A549 (cell line): ENCODE results near the gene SLC2A10.

ENCODE experiments used
- BHLHE40 ChIP-seq: IDR thresholded peaks from 2 replicates; pipeline ENCODE4 v1.6.1; 2012; ENCODE audit warnings: low read depth, low read length, inconsistent platforms
- CTCF ChIP-seq: fragments of >200 bp; sonication (Bioruptor Twin); formaldehyde crosslinking; IDR thresholded peaks from 3 replicates; pipeline ENCODE4 v1.5.1; 2016
- EP300 ChIP-seq, 2 experiments: fragments of >200 bp; sonication (Bioruptor Twin); formaldehyde crosslinking; IDR thresholded peaks; 2 replicates in 1 of 2; 3 replicates in 1 of 2; pipeline ENCODE4 v1.6.1; 2016 to 2017
- NR3C1 ChIP-seq: fragments of >200 bp; sonication (Bioruptor Twin); formaldehyde crosslinking; IDR thresholded peaks from 3 replicates; pipeline ENCODE4 v1.6.1; 2017
- PHF8 ChIP-seq: fragments of 200-600 bp; sonication (generic); IDR thresholded peaks from 2 replicates; pipeline ENCODE4 v1.6.1; 2016; ENCODE audit warnings: low read depth, mild to moderate bottlenecking, antibody characterized with exemption, moderate library complexity, borderline replicate concordance
- POLR2A ChIP-seq: IDR thresholded peaks from 2 replicates; pipeline ENCODE4 v1.6.1; 2012; ENCODE audit warnings: mild to moderate bottlenecking, low read length

- no peak for TF ChIP-seq PHF8
- TF ChIP-seq CTCF, result no peak
- no peak for TF ChIP-seq EP300 (IDR thresholded peaks at IDR 0.05)
- TF ChIP-seq NR3C1, result no peak
- TF ChIP-seq POLR2A, result no peak
- TF ChIP-seq BHLHE40, result no peak
Measured at GRCh38 chr20:46774943-46775560, 65.6 kb downstream of the SLC2A10 start.
